GM18505 (cell line): ENCODE results near the gene MBD3L3.
"Not testable (repeated sequence)": the region's sequence is repeated elsewhere in the genome, so short reads cannot be mapped to it uniquely, and the experiment has no call there.

Experiments used
- ATAC-seq: cut with Tn5 transposase; IDR thresholded peaks from one replicate; pipeline ENCODE4 v1.9.1; 2021; ENCODE audit not compliant: unreplicated experiment
- POLR2A ChIP-seq: IDR thresholded peaks from 4 replicates; pipeline ENCODE4 v1.6.1; 2011; ENCODE audit warnings: borderline replicate concordance; ENCODE audit not compliant: insufficient read depth, insufficient read length; ENCODE audit errors: extremely low read depth

Gene MBD3L3

DNA sequence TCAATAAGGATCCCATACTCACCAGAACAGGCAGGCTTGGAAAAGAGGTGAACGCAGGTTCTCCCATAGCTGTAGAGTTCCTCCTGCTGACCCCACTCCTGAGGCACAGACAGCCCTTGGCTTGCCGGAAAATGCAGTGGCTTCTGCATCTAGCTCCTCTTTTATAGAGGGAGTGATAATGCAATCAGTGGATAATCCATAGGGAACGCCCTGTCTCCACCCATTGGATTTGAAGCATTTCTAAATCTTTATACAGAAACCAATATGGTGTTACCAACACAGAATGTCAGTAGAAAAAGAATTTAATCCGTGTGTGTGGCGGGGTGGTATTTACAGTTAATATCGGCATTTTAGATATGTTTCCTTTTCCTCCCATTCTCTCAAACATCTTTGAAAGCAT is 37.1 kb downstream of the MBD3L3 start, which contains the start of gene MBD3L2B:
Gene MBD3L2B (minus strand): TSS at position 101 of the 400 bp plus-strand sequence. CDS start 34 bp downstream, at position 67.
- ATAC-seq = not testable (repeated sequence)

DNA sequence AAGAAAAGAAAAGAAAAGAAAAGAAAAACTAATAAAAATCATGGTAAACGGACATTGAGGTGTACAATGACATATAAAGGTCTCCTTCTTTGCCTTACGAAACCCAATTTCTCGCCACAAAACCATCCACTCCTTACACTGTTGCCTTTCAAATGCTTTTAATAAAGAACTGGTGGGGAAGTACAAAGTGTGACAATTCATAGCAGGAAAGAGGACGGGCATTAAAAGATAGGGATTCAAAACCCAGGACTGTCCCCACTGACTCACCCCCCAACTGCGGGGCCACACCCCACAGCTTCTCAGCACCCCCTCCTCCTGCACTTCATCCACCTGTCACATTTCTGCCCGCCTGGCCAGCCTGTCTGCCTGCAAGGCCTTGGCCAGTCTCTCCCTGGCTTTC is 39.6 kb downstream of the MBD3L3 start:
- TF ChIP-seq POLR2A = no peak
- no peak for ATAC-seq

DNA sequence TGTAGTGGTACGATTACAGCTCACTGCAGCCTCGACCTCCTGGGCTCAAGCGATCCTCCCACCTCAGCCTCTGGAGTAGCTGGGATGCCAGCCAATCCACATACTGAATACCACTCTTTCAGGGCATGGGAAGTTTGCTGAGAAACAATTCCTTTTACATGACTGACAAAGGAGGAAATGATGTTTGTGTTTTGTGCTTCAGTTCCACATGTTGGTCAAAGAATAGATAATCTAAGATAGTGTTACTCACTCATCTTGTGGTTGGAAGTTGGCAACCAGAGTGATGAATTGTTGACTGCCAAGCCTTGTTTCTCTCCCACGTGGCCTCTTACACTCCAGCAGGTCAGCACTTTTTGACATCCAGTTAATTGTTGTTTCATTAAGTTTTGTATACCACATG is 44.8 kb downstream of the MBD3L3 start:
- no peak for ATAC-seq
- no peak for TF ChIP-seq POLR2A

DNA sequence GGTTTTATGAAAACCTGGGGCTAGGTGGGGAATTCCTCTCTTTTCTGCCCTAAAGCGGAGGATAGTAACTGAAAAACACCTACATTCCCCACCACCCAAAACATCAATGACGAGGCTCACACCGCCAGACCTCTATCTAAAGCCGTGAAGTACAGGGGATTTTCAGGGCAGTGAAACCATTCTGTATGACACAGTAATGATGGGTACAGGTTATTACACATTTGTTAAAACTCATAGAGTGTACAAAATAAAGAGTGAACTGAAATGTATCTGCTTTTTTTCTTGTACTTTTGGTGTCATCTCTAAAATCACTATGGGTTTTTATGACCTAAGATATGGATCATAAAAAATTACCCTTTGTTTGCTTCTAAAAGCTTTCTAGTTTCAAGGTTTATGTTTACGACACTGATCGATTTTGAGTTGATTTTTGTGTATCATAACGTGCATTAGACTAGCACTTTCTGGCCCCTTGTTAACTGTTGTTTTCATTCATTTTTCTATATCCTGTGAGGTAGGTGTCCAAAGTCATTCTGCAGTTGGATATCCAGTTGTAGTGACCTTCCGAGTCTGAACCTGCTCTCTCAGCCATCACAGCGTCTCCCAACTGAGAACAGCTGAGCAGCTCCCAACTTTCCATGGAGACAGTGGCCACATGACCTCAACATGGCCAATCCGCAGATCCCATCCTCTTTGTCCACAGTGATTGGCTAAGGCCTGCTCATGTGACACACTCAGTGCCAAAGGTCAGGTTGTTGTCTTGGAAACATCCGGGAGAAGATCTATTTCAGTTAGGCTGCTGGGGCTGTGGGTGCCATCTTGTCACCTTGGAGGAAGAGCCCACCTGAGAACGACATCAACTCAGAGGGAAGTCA is 47.5 kb downstream of the MBD3L3 start:
- no peak for TF ChIP-seq POLR2A
- no peak for ATAC-seq

DNA sequence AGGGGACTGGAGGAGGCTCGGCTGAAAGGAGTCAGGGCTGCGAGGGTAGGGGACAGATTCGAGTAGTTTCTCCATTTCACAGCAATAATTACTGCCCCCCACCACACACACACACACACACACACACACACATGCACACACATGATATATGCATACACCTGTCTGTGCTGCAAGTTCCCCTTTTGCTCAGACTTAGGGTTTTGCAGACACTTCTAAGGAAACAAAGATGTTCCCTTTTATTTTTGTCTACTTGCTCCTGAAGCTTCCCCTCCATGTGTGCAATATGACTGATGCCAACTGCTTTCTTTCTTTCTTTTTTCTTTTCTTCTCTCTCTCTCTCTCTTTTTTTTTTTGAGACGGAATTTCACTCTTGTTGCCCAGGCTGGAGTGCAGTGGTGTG is 50.6 kb downstream of the MBD3L3 start:
- TF ChIP-seq POLR2A = no peak
- no peak for ATAC-seq
